ENCODE results near the gene MTRFR.
A peak's percentile ranks its signal among the peaks of the same experiment; 100 is the strongest.
"Not testable (repeated sequence)": the region's sequence is repeated elsewhere in the genome, so short reads cannot be mapped to it uniquely, and the experiment has no call there.

The MTRFR gene

GRCh38 chr12:123232807-123233504 is at the start of gene MTRFR, which contains the start of gene MPHOSPH9:
Gene MTRFR, plus strand, starts transcription at chr12:123233436. Its CDS starts 20,239 bp downstream, at chr12:123253675.
Gene MPHOSPH9, minus strand, starts transcription at chr12:123233141. Its CDS starts 2,777 bp downstream, at chr12:123230364.
- DNase-seq: peak; percentile 99

GRCh38 chr12:123187637-123188036 is 45.6 kb upstream of the MTRFR start:
- DNase-seq: no peak

- DNase-seq: no peak
Observed at GRCh38 chr12:123199936-123200335, 33.3 kb upstream of the MTRFR start.

GRCh38 chr12:123200414-123200813 is 32.8 kb upstream of the MTRFR start:
- no peak for DNase-seq

GRCh38 chr12:123206794-123207193 is 26.4 kb upstream of the MTRFR start:
- not testable (repeated sequence) for DNase-seq

- DNase-seq: not testable (repeated sequence)
Observed at GRCh38 chr12:123207815-123208214, 25.4 kb upstream of the MTRFR start.

GRCh38 chr12:123223241-123223668 is 10.0 kb upstream of the MTRFR start:
- no peak for DNase-seq

GRCh38 chr12:123225443-123225842 is 7.8 kb upstream of the MTRFR start:
- DNase-seq: no peak

GRCh38 chr12:123227581-123228258 is 5.5 kb upstream of the MTRFR start:
- no peak for DNase-seq

- no peak for DNase-seq
Observed at GRCh38 chr12:123229051-123229450, 4.2 kb upstream of the MTRFR start.

- no peak for DNase-seq
Observed at GRCh38 chr12:123231931-123232330, 1.3 kb upstream of the MTRFR start.

GRCh38 chr12:123232472-123232806 is 797 bp upstream of the MTRFR start:
- DNase-seq: no peak

GRCh38 chr12:123233505-123234308 is 471 bp downstream of the MTRFR start:
- DNase-seq: no peak

- no peak for DNase-seq
Observed at GRCh38 chr12:123237646-123238329, 4.6 kb downstream of the MTRFR start.

- no peak for DNase-seq
Observed at GRCh38 chr12:123238330-123238682, 5.1 kb downstream of the MTRFR start.

- no peak for DNase-seq
Observed at GRCh38 chr12:123238961-123239360, 5.7 kb downstream of the MTRFR start.

GRCh38 chr12:123242116-123242904 is 9.1 kb downstream of the MTRFR start:
- no peak for DNase-seq

GRCh38 chr12:123243671-123244262 is 10.5 kb downstream of the MTRFR start:
- no peak for DNase-seq

- no peak for DNase-seq
Observed at GRCh38 chr12:123245678-123246077, 12.4 kb downstream of the MTRFR start.

GRCh38 chr12:123248129-123248528 is 14.9 kb downstream of the MTRFR start:
- not testable (repeated sequence) for DNase-seq

GRCh38 chr12:123248996-123249741 is 15.9 kb downstream of the MTRFR start:
- not testable (repeated sequence) for DNase-seq

All from NCI-H510A (cell line).